IMR-90 (cell line): ENCODE data around the gene KRT1. TPM values are rescaled to one million over a fixed set of nuclear protein-coding genes. Genes with fewer than 3 reads are reported as not detected.

Source experiments
- ATAC-seq: fragments of 200-7000 bp; cut with Tn5 transposase; 2 replicates; pipeline ENCODE4 v1.9.1; 2020; ENCODE audit warnings: low read depth, mild to moderate bottlenecking, moderate library complexity
- BruUV-seq: library from RNA; stranded (reverse); fragments of 400-500 nt; replicated peaks from 2 replicates; lab custom pipeline; 2021; lab: Mats Ljungman, UMichigan
- CTCF ChIA-PET: fragments of 300-600 bp; formaldehyde crosslinking; extraction: SDS; loops from one replicate; lab custom pipeline; 2021; ENCODE audit warnings: antibody characterized with exemption; lab: Yijun Ruan, JAX
- POLR2A ChIA-PET: fragments of 300-600 bp; sonication (Branson Sonifier 250); formaldehyde crosslinking; loops from one replicate; lab custom pipeline; 2022; ENCODE audit warnings: antibody characterized with exemption; ENCODE audit not compliant: unreplicated experiment; lab: Charles Lee
- DNase-seq: peaks from one replicate; pipeline ENCODE4 v3.0.0; 2013
- H2AFZ ChIP-seq: replicated peaks from 2 replicates; pipeline ENCODE3; 2013; ENCODE audit warnings: low read length, mild to moderate bottlenecking; ENCODE audit not compliant: poor library complexity
- H2AK5ac ChIP-seq: 2 replicates; pipeline ENCODE4 v1.6.1; 2013; ENCODE audit warnings: low read depth, low read length, inconsistent platforms
- H2AK9ac ChIP-seq: replicated peaks from 2 replicates; pipeline ENCODE3; 2013; ENCODE audit warnings: mild to moderate bottlenecking, low read depth, low read length, moderate library complexity; ENCODE audit not compliant: poor library complexity
- H2BK120ac ChIP-seq: 2 replicates; pipeline ENCODE4 v1.6.1; 2013; ENCODE audit warnings: low read depth, low read length, inconsistent platforms
- H2BK15ac ChIP-seq: 3 replicates; pipeline ENCODE4 v1.6.1; 2013; ENCODE audit warnings: low read depth, low read length, inconsistent platforms
- H2BK20ac ChIP-seq: 2 replicates; pipeline ENCODE4 v1.6.1; 2013; ENCODE audit warnings: low read depth, mild to moderate bottlenecking, inconsistent platforms, low read length, moderate library complexity
- H2BK5ac ChIP-seq: 2 replicates; pipeline ENCODE4 v1.6.1; 2013; ENCODE audit warnings: mild to moderate bottlenecking, low read depth, low read length, inconsistent platforms; ENCODE audit not compliant: poor library complexity, severe bottlenecking
- H3K14ac ChIP-seq: replicated peaks from 2 replicates; pipeline ENCODE4 v1.6.1; 2013; ENCODE audit warnings: low read depth, low read length, inconsistent platforms
- H3K18ac ChIP-seq: 2 replicates; pipeline ENCODE4 v1.6.1; 2013; ENCODE audit warnings: low read depth, low read length, control low read depth
- H3K23ac ChIP-seq: 2 replicates; pipeline ENCODE4 v1.6.1; 2013; ENCODE audit warnings: low read depth, low read length, inconsistent platforms
- H3K27ac ChIP-seq: 2 replicates; pipeline ENCODE4 v1.5.1; 2013; ENCODE audit warnings: mild to moderate bottlenecking, control low read depth, low read length; ENCODE audit not compliant: insufficient read depth
- H3K27me3 ChIP-seq: 2 replicates; pipeline ENCODE4 v1.6.1; 2013; ENCODE audit warnings: low read length; ENCODE audit not compliant: control insufficient read depth, insufficient read depth
- H3K36me3 ChIP-seq: 2 replicates; pipeline ENCODE4 v1.6.1; 2013; ENCODE audit warnings: low read length, mixed read lengths; ENCODE audit not compliant: control insufficient read depth, insufficient read depth
- H3K4ac ChIP-seq: 2 replicates; pipeline ENCODE4 v1.6.1; 2013; ENCODE audit warnings: low read depth, low read length, inconsistent platforms
- H3K4me1 ChIP-seq: 2 replicates; pipeline ENCODE4 v1.6.1; 2013; ENCODE audit warnings: low read length, mixed read lengths; ENCODE audit not compliant: control insufficient read depth, insufficient read depth
- H3K4me2 ChIP-seq: 2 replicates; pipeline ENCODE4 v1.6.1; 2013; ENCODE audit warnings: low read depth, mild to moderate bottlenecking, control low read depth, low read length, moderate library complexity
- H3K4me3 ChIP-seq: 2 replicates; pipeline ENCODE4 v1.5.1; 2013; ENCODE audit warnings: low read depth, mild to moderate bottlenecking, control low read depth, low read length, moderate library complexity; ENCODE audit not compliant: insufficient read depth
- H3K56ac ChIP-seq: 2 replicates; pipeline ENCODE4 v1.6.1; 2013; ENCODE audit warnings: low read length, inconsistent platforms; ENCODE audit not compliant: insufficient read depth; ENCODE audit errors: extremely low read depth
- H3K79me1 ChIP-seq, 2 experiments: 2 replicates each; pipeline ENCODE4 v1.6.1; 2013; ENCODE audit warnings: low read length in 2 of 2, inconsistent platforms in 1 of 2, low read depth in 1 of 2
- H3K9ac ChIP-seq: 2 replicates; pipeline ENCODE4 v1.6.1; 2013; ENCODE audit warnings: low read depth, low read length, control low read depth
- H3K9me1 ChIP-seq: 2 replicates; pipeline ENCODE4 v1.6.1; 2013; ENCODE audit warnings: low read length, inconsistent platforms; ENCODE audit not compliant: insufficient read depth
- H3K9me3 ChIP-seq: 2 replicates; pipeline ENCODE4 v1.6.1; 2013; ENCODE audit warnings: low read length; ENCODE audit not compliant: control insufficient read depth, insufficient read depth
- H4K20me1 ChIP-seq: 2 replicates; pipeline ENCODE4 v1.6.1; 2013; ENCODE audit warnings: low read length, inconsistent platforms; ENCODE audit not compliant: insufficient read depth
- H4K5ac ChIP-seq: 2 replicates; pipeline ENCODE4 v1.6.1; 2013; ENCODE audit warnings: mild to moderate bottlenecking, low read depth, low read length, control low read depth
- H4K8ac ChIP-seq, 2 experiments: 2 replicates each; pipeline ENCODE4 v1.6.1; 2013; ENCODE audit warnings: low read depth in 2 of 2, low read length in 2 of 2, control low read depth in 1 of 2, inconsistent platforms in 1 of 2
- H4K91ac ChIP-seq: 2 replicates; pipeline ENCODE4 v1.6.1; 2013; ENCODE audit warnings: low read depth, low read length, inconsistent platforms; ENCODE audit not compliant: insufficient read depth
- CHD1 ChIP-seq: IDR thresholded peaks from 2 replicates; pipeline ENCODE4 v1.6.1; 2012; ENCODE audit warnings: low read depth, low read length, improper control_type of control experiment
- NFE2L2 ChIP-seq: fragments of 150-350 bp; IDR thresholded peaks from 2 replicates; pipeline ENCODE4 v1.6.1; 2016; ENCODE audit warnings: low read depth, mild to moderate bottlenecking, low read length
- SMC3 ChIP-seq: fragments of 150-350 bp; IDR thresholded peaks from 2 replicates; pipeline ENCODE4 v1.6.1; 2016; ENCODE audit warnings: low read depth, mild to moderate bottlenecking, antibody characterized with exemption, low read length, moderate library complexity
- WGBS, 2 experiments: methylation state at CpG; one replicate each; pipeline versions ENCODE4 v1.1.5 to v1.1.7; 2013; ENCODE audit warnings: missing lambda C conversion rate in 2 of 2; ENCODE audit not compliant: insufficient read length in 1 of 2; ENCODE audit errors: extremely low coverage in 2 of 2; 5-methylcytosine and 5-hydroxymethylcytosine counted together
- dilution Hi-C: fragments of 300-500 bp; cut with HindIII; formaldehyde crosslinking; loops from one replicate; pipeline ENCODE4 v1.14.3; 2018; ENCODE audit warnings: low sequenced_read_pairs; ENCODE audit not compliant: unreplicated experiment
- in situ Hi-C: fragments of 300-500 bp; cut with MboI; formaldehyde crosslinking; loops from 3 replicates; pipeline ENCODE4 v1.14.3; 2019; ENCODE audit warnings: low sequenced_read_pairs, inconsistent platforms, mixed read lengths
- intact Hi-C: fragments of 100-400 bp; cut with micrococcal nuclease; formaldehyde crosslinking; loops from 2 replicates; pipeline ENCODE4 v1.10.0; 2022
- polyA plus RNA-seq, 3 experiments: library from polyadenylated mRNA; depleted of rRNA; stranded (reverse); fragments of >200 nt; gene quantifications; 2 replicates each; pipeline ENCODE4 v1.2.3, GENCODE V29; 2012; ENCODE audit warnings: low replicate concordance in 1 of 3
- total RNA-seq: library from RNA; depleted of rRNA; stranded (reverse); fragments of >200 nt; gene quantifications from 2 replicates; pipeline ENCODE4 v1.2.3, GENCODE V29; 2012
- TF ChIP-seq, protein P1 (sequence below): fragments of 150-350 bp; IDR thresholded peaks from 2 replicates; pipeline ENCODE4 v1.6.1; 2016; ENCODE audit warnings: low read depth, mild to moderate bottlenecking, low read length, moderate library complexity, borderline replicate concordance

KRT1 gene
- total and polyA plus RNA-seq, 2 of the 4 experiments (the other 2 are of a cell fraction): not detected

DNA sequence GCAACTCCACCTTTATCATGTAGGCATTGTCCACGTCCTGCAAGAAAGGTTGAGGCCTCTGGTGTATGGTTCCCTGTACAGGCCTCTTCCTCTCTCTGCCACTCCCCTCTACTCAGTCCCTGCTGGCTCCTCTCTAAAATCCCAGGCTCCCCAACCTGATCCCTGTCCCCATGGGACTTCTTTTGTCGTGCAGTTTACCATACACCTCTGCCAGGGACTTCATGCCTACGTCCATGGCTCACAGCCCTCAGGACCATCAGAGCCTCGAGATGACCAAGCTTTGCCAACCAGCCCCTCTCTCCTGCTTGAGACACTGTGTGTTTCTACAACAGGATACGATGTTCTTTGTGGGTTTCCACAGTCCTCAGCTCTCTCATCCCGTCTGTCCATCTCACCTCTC lies 31.1 kb downstream of the KRT1 start:
- H3K9me1 ChIP-seq: no peaks in the 10 kb centered on the region
- no peak overlapping the region for H2BK120ac ChIP-seq
- no peaks in the 10 kb centered on the region for H3K4me1 ChIP-seq
- no peak overlapping the region for H3K23ac ChIP-seq
- H3K27me3 ChIP-seq: peaks cover 26% of the 10 kb centered on the region
- no peak overlapping the region for H3K56ac ChIP-seq
- no peaks in the 10 kb centered on the region for H4K20me1 ChIP-seq
- H3K9me3 ChIP-seq: no peaks in the 10 kb centered on the region
- intact Hi-C loops (no loop called here), dilution Hi-C loops (no loop called here), in situ Hi-C loops (no loop called here)
- H2AFZ ChIP-seq: no peak overlapping the region
- POLR2A ChIA-PET: no interaction called here
- no peak overlapping the region for H2BK20ac ChIP-seq
- H2AK9ac ChIP-seq: no peak overlapping the region
- no peaks in the 10 kb centered on the region for H3K36me3 ChIP-seq
- 0% methylated on average over 4 of the region's 6 CpGs; no CpG with 5 or more reads in 1 of the 2 experiments for WGBS, 2 experiments
- no peak for ATAC-seq
- no peaks in the 10 kb centered on the region for H3K79me1 ChIP-seq
- no peak overlapping the region for H3K14ac ChIP-seq
- H4K8ac ChIP-seq: no peak overlapping the region
- H2BK15ac ChIP-seq: no peak overlapping the region
- TF ChIP-seq CHD1 (no peak), NFE2L2 (no peak), SMC3 (no peak)
- TF ChIP-seq, protein P1, sequence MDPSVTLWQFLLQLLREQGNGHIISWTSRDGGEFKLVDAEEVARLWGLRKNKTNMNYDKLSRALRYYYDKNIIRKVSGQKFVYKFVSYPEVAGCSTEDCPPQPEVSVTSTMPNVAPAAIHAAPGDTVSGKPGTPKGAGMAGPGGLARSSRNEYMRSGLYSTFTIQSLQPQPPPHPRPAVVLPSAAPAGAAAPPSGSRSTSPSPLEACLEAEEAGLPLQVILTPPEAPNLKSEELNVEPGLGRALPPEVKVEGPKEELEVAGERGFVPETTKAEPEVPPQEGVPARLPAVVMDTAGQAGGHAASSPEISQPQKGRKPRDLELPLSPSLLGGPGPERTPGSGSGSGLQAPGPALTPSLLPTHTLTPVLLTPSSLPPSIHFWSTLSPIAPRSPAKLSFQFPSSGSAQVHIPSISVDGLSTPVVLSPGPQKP: no peak
- no peak overlapping the region for H3K18ac ChIP-seq
- H3K4ac ChIP-seq: no peak overlapping the region
- no peak overlapping the region for H2AK5ac ChIP-seq
- H3K9ac ChIP-seq: no peak overlapping the region
- no peak overlapping the region for H2BK5ac ChIP-seq
- no TSS peak for BruUV-seq
- H4K5ac ChIP-seq: no peak overlapping the region
- CTCF ChIA-PET: no interaction called here
- H3K27ac ChIP-seq: no peak overlapping the region
- H4K91ac ChIP-seq: no peak overlapping the region
- no peak for DNase-seq
- no peak overlapping the region for H3K4me3 ChIP-seq
- no peak overlapping the region for H3K4me2 ChIP-seq
